ENCODE measurements around the gene VAV3. TPM values are rescaled to one million over a fixed set of nuclear protein-coding genes. Genes with fewer than 3 reads are reported as not detected.
A peak's percentile ranks its signal among the peaks of the same experiment; 100 is the strongest.

The VAV3 gene
- polyA plus RNA-seq, 1 donor (not counting 4 experiments of a cell fraction or from before 2014, with no cell fraction given): 19.6 TPM

- FAIRE-seq: no peak
- dilution Hi-C loops (cut with MboI; ENCODE audit: extremely low pct_ligation_motif_present, low sequenced_read_pairs): no loop called here
These were observed 122.7 kb downstream of the VAV3 start for GRCh38 chr1:107842241-107842640.

GRCh38 chr1:107840725-107841124 lies 124.3 kb downstream of the VAV3 start:
- no peak overlapping the region for H2AFZ ChIP-seq (ENCODE audit: control insufficient read depth, low read length)
- FAIRE-seq: no peak

More at GRCh38 chr1:107842241-107842640, 122.7 kb downstream of the VAV3 start:
- Histone ChIP-seq H3K36me3 (ENCODE audit: control insufficient read depth in 2 of 2, extremely low read depth in 1 of 2, insufficient read depth in 2 of 2, low read length in 2 of 2) (no peaks in the 10 kb centered on the region), H3K4me2 (ENCODE audit: control insufficient read depth, extremely low read depth, insufficient read depth, low read depth, low read length) (peak overlapping the region; percentile 43), H3K9me3 (ENCODE audit: control insufficient read depth, low read depth, low read length) (no peaks in the 10 kb centered on the region), H3K4me3 (ENCODE audit: control insufficient read depth in 2 of 3, extremely low read depth in 1 of 3, insufficient read depth in 2 of 3, low read depth in 1 of 3, low read length in 3 of 3) (peak overlapping the region in 1 of 3 experiments; percentile 4), H3K9ac (ENCODE audit: control insufficient read depth, extremely low read depth, insufficient read depth, low read length) (no peak overlapping the region), H3K27ac (ENCODE audit: control insufficient read depth, insufficient read depth, low read length) (no peak overlapping the region), H4K20me1 (ENCODE audit: control insufficient read depth, extremely low read depth, insufficient read depth, low read length) (no peaks in the 10 kb centered on the region), H2AFZ (ENCODE audit: control insufficient read depth, low read length) (peak overlapping the region; percentile 4), H3K79me2 (ENCODE audit: control insufficient read depth, insufficient read depth, low read length) (no peaks in the 10 kb centered on the region), H3K9me1 (ENCODE audit: control insufficient read depth, extremely low read depth, insufficient read depth, low read length) (no peaks in the 10 kb centered on the region), H3K4me1 (ENCODE audit: control insufficient read depth, extremely low read depth, insufficient read depth, low read length) (no peaks in the 10 kb centered on the region), H3K27me3 (ENCODE audit: control insufficient read depth, extremely low read depth, insufficient read depth, low read length) (no peaks in the 10 kb centered on the region)
- TF ChIP-seq CTCF (optimal IDR thresholded peaks at IDR 0.05 in 1 of 3, IDR thresholded peaks at IDR 0.05 in 1 of 3, conservative IDR thresholded peaks at IDR 0.05 in 1 of 3; ENCODE audit: extremely low read depth in 1 of 3, insufficient read depth in 2 of 3, low read length in 3 of 3): no peak
- no peak for TF ChIP-seq EZH2 (IDR thresholded peaks at IDR 0.05; ENCODE audit: low read length)
- DNase-seq (ENCODE audit: low read depth, low spot score): peak; percentile 13

More at GRCh38 chr1:107840725-107841124, 124.3 kb downstream of the VAV3 start:
- Histone ChIP-seq H3K4me2 (ENCODE audit: control insufficient read depth, extremely low read depth, insufficient read depth, low read depth, low read length) (no peak overlapping the region), H3K9ac (ENCODE audit: control insufficient read depth, extremely low read depth, insufficient read depth, low read length) (no peak overlapping the region), H3K27me3 (ENCODE audit: control insufficient read depth, extremely low read depth, insufficient read depth, low read length) (no peaks in the 10 kb centered on the region), H3K9me3 (ENCODE audit: control insufficient read depth, low read depth, low read length) (no peaks in the 10 kb centered on the region), H4K20me1 (ENCODE audit: control insufficient read depth, extremely low read depth, insufficient read depth, low read length) (no peaks in the 10 kb centered on the region), H3K36me3 (ENCODE audit: control insufficient read depth in 2 of 2, extremely low read depth in 1 of 2, insufficient read depth in 2 of 2, low read length in 2 of 2) (no peaks in the 10 kb centered on the region), H3K79me2 (ENCODE audit: control insufficient read depth, insufficient read depth, low read length) (no peaks in the 10 kb centered on the region), H3K4me3 (ENCODE audit: control insufficient read depth in 2 of 3, extremely low read depth in 1 of 3, insufficient read depth in 2 of 3, low read depth in 1 of 3, low read length in 3 of 3) (no peak overlapping the region), H3K4me1 (ENCODE audit: control insufficient read depth, extremely low read depth, insufficient read depth, low read length) (no peaks in the 10 kb centered on the region), H3K9me1 (ENCODE audit: control insufficient read depth, extremely low read depth, insufficient read depth, low read length) (no peaks in the 10 kb centered on the region), H3K27ac (ENCODE audit: control insufficient read depth, insufficient read depth, low read length) (no peak overlapping the region)
- DNase-seq (ENCODE audit: low read depth, low spot score): no peak
- no peak for TF ChIP-seq CTCF (optimal IDR thresholded peaks at IDR 0.05 in 1 of 3, IDR thresholded peaks at IDR 0.05 in 1 of 3, conservative IDR thresholded peaks at IDR 0.05 in 1 of 3; ENCODE audit: extremely low read depth in 1 of 3, insufficient read depth in 2 of 3, low read length in 3 of 3)
- no peak for TF ChIP-seq EZH2 (IDR thresholded peaks at IDR 0.05; ENCODE audit: low read length)
- dilution Hi-C loops (cut with MboI; ENCODE audit: extremely low pct_ligation_motif_present, low sequenced_read_pairs): no loop called here
